CD1c-positive myeloid dendritic cell (primary cell): ENCODE data around the gene IFT25.
"Not testable (repeated sequence)": the region's sequence is repeated elsewhere in the genome, so short reads cannot be mapped to it uniquely, and the experiment has no call there.

Experiments
- DNase-seq: peaks from one replicate; pipeline ENCODE4 v3.0.0-alpha.2; 2016; ENCODE audit errors: extremely low spot score

Gene IFT25

GRCh38 chr1:53889304-53890298 is 55.9 kb downstream of the IFT25 start, which contains the start of gene YIPF1:
YIPF1 (minus strand) TSS chr1:53889797; CDS start chr1:53888937, 860 bp downstream.
- peak; percentile 87 for DNase-seq

- DNase-seq = no peak
Measured at GRCh38 chr1:53888681-53889080, 56.8 kb downstream of the IFT25 start.

- not testable (repeated sequence) for DNase-seq
Measured at GRCh38 chr1:53883600-53883999, 61.9 kb downstream of the IFT25 start.

- DNase-seq = not testable (repeated sequence)
Measured at GRCh38 chr1:53881853-53882252, 63.6 kb downstream of the IFT25 start.

- DNase-seq = peak; percentile 67
Measured at GRCh38 chr1:53878492-53879105, 66.9 kb downstream of the IFT25 start.

- not testable (repeated sequence) for DNase-seq
Measured at GRCh38 chr1:53875150-53875549, 70.3 kb downstream of the IFT25 start.

GRCh38 chr1:53871773-53872484 is 73.6 kb downstream of the IFT25 start:
- no peak for DNase-seq
